Upper lobe of right lung (tissue), 1 donor: ENCODE data around the gene ZNF774. TPM values are rescaled to one million over a fixed set of nuclear protein-coding genes. Genes with fewer than 3 reads are reported as not detected.
"Not testable (repeated sequence)": the region's sequence is repeated elsewhere in the genome, so short reads cannot be mapped to it uniquely, and the experiment has no call there.

ENCODE experiments used
- ATAC-seq: fragments of 200-7000 bp; cut with Tn5 transposase; one replicate; pipeline ENCODE4 v1.9.1; 2020; ENCODE audit warnings: mild to moderate bottlenecking, moderate library complexity
- DNase-seq: peaks from one replicate; pipeline ENCODE4 v3.0.0-alpha.2; 2020
- H3K27ac ChIP-seq: fragments of 200-600 bp; one replicate; pipeline ENCODE4 v1.8.0; 2022
- H3K27me3 ChIP-seq: fragments of 200-600 bp; one replicate; pipeline ENCODE4 v1.8.0; 2022; ENCODE audit warnings: mild to moderate bottlenecking
- H3K36me3 ChIP-seq: fragments of 200-600 bp; one replicate; pipeline ENCODE4 v1.8.0; 2022
- H3K4me1 ChIP-seq: fragments of 200-600 bp; one replicate; pipeline ENCODE4 v1.8.0; 2022
- H3K4me3 ChIP-seq: fragments of 200-600 bp; one replicate; pipeline ENCODE4 v1.8.0; 2022; ENCODE audit warnings: mild to moderate bottlenecking
- H3K9me3 ChIP-seq: fragments of 200-600 bp; one replicate; pipeline ENCODE4 v1.8.0; 2022
- intact Hi-C: fragments of 100-400 bp; cut with DNase I; formaldehyde crosslinking; loops from one replicate; pipeline ENCODE4 v1.11.0; 2022
- long read RNA-seq: library from polyadenylated mRNA; unstranded; transcript quantifications from one replicate; pipeline ENCODE4 v2.0.0, GENCODE V29; 2021
- total RNA-seq: library from RNA; stranded (reverse); fragmentation: NEBNext Ultra II Directional; extraction: Animal tissue kit (Norgen Biotek cat#: 25700); gene quantifications from one replicate; pipeline ENCODE4 v1.2.1, GENCODE V29; 2021
- TF ChIP-seq, protein P1 (sequence below): fragments of 200-600 bp; IDR thresholded peaks from one replicate; pipeline ENCODE4 v1.8.0; 2022; ENCODE audit warnings: antibody characterized with exemption
- donor health status: DM: no; HTN: yes; CAD: no; lungs with severe emphysema.

Gene ZNF774
- total RNA-seq: 3.6 TPM
- long read RNA-seq, partial matches to known transcripts: 0 of 2 reads
- long read RNA-seq, other reads (novel, unspliced or antisense): 0 of 2 reads

DNA sequence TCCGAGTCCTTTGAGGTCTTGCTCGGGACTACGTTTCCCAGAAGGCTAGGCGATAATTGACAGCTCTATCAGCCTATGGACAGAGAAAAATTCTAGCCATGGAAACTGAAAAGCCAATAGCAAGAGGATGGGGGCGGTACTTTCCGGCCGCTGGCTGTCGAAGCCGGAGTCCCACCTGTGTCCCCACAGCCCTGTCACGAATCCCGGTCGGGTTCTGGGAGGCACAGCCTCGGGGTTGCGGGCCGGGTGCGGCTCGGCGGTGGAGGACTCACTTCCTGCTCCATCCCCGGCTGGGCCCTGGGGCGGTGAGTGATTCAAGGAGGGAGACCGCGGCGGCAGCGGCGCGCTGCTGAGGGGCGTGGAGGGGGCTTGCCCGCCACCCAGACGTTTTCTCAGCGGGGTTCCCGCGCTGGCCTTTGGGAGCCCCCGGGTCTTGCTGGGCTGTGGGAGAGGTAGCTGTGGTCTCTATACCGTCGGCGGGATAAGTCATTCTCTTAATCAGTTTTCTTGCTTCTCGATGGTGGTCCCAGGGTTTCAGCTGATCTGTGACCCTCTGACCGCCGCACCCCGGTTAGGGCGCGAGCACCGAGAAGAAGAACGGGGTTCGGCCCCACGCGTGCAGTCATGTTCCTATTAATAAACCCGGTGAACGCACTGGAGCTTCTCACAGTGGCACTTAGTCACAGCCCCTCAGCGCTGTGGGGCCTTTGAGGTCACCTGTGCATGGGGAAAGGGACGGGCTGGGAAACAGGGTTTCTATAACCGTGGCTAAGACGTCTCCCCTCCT, at the start of gene ZNF774:
Gene ZNF774 (plus strand): TSS at position 178 of the 787 bp plus-strand sequence. CDS start 2,377 bp downstream, outside the sequence.
- intact Hi-C loops: no loop called here
- peak; percentile 93 for DNase-seq
- TF ChIP-seq, protein P1, sequence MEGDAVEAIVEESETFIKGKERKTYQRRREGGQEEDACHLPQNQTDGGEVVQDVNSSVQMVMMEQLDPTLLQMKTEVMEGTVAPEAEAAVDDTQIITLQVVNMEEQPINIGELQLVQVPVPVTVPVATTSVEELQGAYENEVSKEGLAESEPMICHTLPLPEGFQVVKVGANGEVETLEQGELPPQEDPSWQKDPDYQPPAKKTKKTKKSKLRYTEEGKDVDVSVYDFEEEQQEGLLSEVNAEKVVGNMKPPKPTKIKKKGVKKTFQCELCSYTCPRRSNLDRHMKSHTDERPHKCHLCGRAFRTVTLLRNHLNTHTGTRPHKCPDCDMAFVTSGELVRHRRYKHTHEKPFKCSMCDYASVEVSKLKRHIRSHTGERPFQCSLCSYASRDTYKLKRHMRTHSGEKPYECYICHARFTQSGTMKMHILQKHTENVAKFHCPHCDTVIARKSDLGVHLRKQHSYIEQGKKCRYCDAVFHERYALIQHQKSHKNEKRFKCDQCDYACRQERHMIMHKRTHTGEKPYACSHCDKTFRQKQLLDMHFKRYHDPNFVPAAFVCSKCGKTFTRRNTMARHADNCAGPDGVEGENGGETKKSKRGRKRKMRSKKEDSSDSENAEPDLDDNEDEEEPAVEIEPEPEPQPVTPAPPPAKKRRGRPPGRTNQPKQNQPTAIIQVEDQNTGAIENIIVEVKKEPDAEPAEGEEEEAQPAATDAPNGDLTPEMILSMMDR: no peak
- H3K27me3 ChIP-seq: no peaks in the 10 kb centered on the region
- ATAC-seq: peak; percentile 99
- H3K27ac ChIP-seq: peak within 1 kb of the TSS; percentile 70
- H3K4me3 ChIP-seq: peak within 1 kb of the TSS; percentile 94
- peaks cover 9% of the 10 kb centered on the region for H3K4me1 ChIP-seq
- H3K36me3 ChIP-seq: no peaks in the 10 kb centered on the region
- no peaks in the 10 kb centered on the region for H3K9me3 ChIP-seq

DNA sequence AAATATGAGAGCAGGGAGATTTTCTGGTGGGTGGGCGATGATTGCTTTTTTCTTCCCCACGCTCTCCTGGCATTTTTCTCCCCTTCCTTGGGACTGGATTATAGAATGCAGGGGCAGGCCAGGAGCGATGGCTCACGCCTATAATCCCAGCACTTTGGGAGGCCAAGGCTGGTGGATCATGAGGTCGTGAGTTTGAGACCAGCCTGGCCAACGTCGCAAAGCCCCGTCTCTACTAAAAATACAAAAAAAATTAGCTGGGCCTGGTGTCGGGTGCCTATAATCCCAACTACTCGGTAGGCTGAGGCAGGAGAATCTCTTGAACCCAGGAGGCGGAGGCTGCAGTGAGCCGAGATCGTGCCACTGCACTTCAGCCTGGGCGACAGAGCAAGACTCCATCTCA, 46.7 kb upstream of the ZNF774 start:
- ATAC-seq, H3K4me3 ChIP-seq, intact Hi-C loops, H3K27me3 ChIP-seq, H3K27ac ChIP-seq, DNase-seq, H3K36me3 ChIP-seq, H3K9me3 ChIP-seq: not testable (repeated sequence)
- peaks cover 12% of the 10 kb centered on the region for H3K4me1 ChIP-seq

DNA sequence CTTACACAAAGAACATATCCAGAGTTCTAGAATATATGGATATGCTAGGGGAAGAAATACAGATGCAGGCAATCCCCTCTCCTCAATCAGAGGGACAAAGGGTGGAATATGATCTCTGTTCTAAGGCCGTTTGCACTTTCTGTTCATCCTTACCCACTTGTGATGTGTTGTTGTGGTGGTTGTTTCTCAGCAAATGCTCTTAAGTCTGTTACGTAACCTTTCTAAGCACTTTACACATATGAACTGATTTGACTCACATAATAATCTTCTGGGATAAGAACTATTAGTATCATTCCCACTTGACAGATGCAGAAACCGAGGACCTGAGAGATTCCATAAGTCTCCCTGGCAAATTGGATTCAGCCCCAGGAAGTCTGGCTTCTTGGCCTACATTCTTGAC, 46.2 kb upstream of the ZNF774 start:
- TF ChIP-seq, protein P1: no peak
- no peak overlapping the region for H3K27ac ChIP-seq
- H3K9me3 ChIP-seq: no peaks in the 10 kb centered on the region
- H3K4me3 ChIP-seq: no peak overlapping the region
- intact Hi-C loops: no loop called here
- H3K4me1 ChIP-seq: peaks cover 12% of the 10 kb centered on the region
- ATAC-seq (peak; percentile 19), DNase-seq (no peak)
- no peaks in the 10 kb centered on the region for H3K36me3 ChIP-seq
- H3K27me3 ChIP-seq: no peaks in the 10 kb centered on the region

DNA sequence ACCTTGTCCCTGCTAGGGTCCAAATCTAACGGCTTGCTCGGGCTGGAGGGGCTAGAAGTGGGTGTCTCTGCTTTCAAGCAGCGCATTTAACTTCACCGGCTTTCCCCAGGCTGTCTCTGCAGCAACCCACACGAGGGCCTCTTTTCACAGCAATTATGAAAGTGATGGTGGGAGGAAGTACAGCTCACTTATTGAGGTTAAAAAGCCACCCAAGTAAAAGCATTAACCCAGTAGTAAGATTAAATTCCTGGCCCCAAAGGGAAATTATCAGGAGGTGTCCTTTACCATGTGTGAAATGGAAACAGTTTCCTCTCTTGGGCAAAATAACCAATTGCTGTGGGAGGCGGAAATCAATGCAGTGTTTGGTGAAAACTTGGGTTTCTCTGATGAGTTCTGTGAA, 45.5 kb upstream of the ZNF774 start:
- DNase-seq (no peak), ATAC-seq (peak; percentile 62)
- Histone ChIP-seq H3K27me3 (no peaks in the 10 kb centered on the region), H3K27ac (no peak overlapping the region), H3K4me3 (no peak overlapping the region), H3K36me3 (no peaks in the 10 kb centered on the region), H3K4me1 (peaks cover 12% of the 10 kb centered on the region), H3K9me3 (no peaks in the 10 kb centered on the region)
- intact Hi-C loops: no loop called here
- TF ChIP-seq, protein P1: no peak

DNA sequence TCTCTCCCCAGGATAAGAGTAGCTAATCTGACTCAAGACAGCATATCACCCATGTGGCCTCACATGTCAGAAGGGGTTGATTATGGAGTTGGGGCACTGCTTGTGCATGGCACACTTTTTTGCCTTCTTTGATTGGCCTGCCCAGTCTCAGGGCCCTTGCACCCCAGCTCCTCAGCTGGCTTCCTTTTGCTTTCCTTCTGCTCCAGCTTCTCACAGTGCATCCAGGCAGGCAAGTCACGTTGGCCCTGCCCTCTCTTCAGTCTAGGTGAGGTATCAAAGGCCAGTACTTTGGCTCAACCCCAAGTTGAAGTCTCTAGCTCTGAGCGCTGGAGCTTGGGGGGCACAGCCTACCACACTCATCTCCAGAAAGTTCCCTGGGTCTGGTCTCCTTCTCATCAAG, 44.4 kb upstream of the ZNF774 start:
- H3K4me3 ChIP-seq: no peak overlapping the region
- H3K27ac ChIP-seq: no peak overlapping the region
- TF ChIP-seq, protein P1: no peak
- H3K4me1 ChIP-seq: peaks cover 12% of the 10 kb centered on the region
- ATAC-seq (no peak), DNase-seq (no peak)
- no peaks in the 10 kb centered on the region for H3K27me3 ChIP-seq
- no peaks in the 10 kb centered on the region for H3K36me3 ChIP-seq
- no peaks in the 10 kb centered on the region for H3K9me3 ChIP-seq
- intact Hi-C loops: no loop called here

DNA sequence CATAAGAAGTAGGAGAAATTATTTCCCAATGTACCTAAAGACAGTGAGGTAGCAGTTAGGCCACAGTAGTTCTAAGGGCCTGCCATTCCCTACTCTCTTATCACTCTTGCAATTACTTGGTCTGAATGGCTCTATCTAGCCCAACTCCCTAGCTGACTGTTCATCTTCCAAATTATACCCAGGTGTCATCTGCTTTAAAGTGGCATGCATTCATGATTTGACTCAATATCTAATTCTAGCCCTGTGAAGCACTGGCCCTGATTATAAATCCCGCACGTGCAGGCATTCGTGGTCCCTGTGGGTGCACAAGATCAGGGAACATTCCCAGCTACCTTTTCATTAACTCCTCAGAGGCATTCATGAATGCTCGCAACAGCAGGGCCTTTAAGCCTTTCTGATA, 43.1 kb upstream of the ZNF774 start:
- DNase-seq: no peak
- TF ChIP-seq, protein P1: no peak
- ATAC-seq: no peak
- Histone ChIP-seq H3K27me3 (no peaks in the 10 kb centered on the region), H3K9me3 (no peaks in the 10 kb centered on the region), H3K4me3 (no peak overlapping the region), H3K27ac (no peak overlapping the region), H3K4me1 (peaks cover 12% of the 10 kb centered on the region), H3K36me3 (no peaks in the 10 kb centered on the region)
- intact Hi-C loops: no loop called here
